ENCODE results near the gene SYTL4.

SYTL4 gene

DNA sequence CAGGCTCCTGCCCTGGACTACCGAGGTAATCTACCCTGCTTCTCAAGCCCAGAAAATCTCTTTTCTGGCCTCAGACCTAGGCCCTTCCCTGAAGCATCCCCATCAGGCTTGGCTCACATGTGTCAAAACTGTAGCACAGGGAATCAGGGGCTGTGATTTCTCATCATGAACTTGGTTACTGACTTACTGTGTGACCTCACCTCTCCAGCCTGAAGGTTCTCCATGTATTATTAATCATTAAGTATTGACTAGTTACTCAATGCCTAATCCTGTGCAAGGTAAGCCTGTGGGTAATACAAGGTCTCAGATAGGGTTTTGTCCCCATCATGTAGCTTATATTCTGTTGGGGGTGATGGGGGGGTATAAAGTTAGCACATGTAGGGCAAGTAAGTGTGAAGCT is 81.1 kb downstream of the SYTL4 start:
- Histone ChIP-seq H3K4me3 (ENCODE audit: low read length) (no peak overlapping the region), H3F3A (ENCODE audit: control insufficient read depth, insufficient read depth) (no peaks in the 10 kb centered on the region), H3K4me1 (ENCODE audit: control insufficient read depth, low read length) (no peaks in the 10 kb centered on the region), H3K27me3 (ENCODE audit: control insufficient read depth, low read length) (no peaks in the 10 kb centered on the region), H3K4me2 (ENCODE audit: low read length) (no peak overlapping the region), H3K9me3 (ENCODE audit: control insufficient read depth, insufficient read depth, low read length) (no peaks in the 10 kb centered on the region), H3K9me2 (replicated peaks; ENCODE audit: control insufficient read depth, low read length) (no peaks in the 10 kb centered on the region), H4K20me1 (ENCODE audit: control insufficient read depth, insufficient read depth, low read depth, low read length) (no peaks in the 10 kb centered on the region), H3K36me3 (ENCODE audit: control insufficient read depth, low read length) (no peaks in the 10 kb centered on the region), H3K27ac (ENCODE audit: low read depth, low read length) (no peak overlapping the region), H3K79me2 (ENCODE audit: control insufficient read depth, low read length) (no peaks in the 10 kb centered on the region)
- TF ChIP-seq, protein P1, sequence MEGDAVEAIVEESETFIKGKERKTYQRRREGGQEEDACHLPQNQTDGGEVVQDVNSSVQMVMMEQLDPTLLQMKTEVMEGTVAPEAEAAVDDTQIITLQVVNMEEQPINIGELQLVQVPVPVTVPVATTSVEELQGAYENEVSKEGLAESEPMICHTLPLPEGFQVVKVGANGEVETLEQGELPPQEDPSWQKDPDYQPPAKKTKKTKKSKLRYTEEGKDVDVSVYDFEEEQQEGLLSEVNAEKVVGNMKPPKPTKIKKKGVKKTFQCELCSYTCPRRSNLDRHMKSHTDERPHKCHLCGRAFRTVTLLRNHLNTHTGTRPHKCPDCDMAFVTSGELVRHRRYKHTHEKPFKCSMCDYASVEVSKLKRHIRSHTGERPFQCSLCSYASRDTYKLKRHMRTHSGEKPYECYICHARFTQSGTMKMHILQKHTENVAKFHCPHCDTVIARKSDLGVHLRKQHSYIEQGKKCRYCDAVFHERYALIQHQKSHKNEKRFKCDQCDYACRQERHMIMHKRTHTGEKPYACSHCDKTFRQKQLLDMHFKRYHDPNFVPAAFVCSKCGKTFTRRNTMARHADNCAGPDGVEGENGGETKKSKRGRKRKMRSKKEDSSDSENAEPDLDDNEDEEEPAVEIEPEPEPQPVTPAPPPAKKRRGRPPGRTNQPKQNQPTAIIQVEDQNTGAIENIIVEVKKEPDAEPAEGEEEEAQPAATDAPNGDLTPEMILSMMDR (IDR thresholded peaks at IDR 0.05; ENCODE audit: low read depth, low read length, poor library complexity, severe bottlenecking) = no peak
- no peak for TF ChIP-seq EZH2phosphoT487 (IDR thresholded peaks at IDR 0.05; ENCODE audit: borderline replicate concordance, low read length)

DNA sequence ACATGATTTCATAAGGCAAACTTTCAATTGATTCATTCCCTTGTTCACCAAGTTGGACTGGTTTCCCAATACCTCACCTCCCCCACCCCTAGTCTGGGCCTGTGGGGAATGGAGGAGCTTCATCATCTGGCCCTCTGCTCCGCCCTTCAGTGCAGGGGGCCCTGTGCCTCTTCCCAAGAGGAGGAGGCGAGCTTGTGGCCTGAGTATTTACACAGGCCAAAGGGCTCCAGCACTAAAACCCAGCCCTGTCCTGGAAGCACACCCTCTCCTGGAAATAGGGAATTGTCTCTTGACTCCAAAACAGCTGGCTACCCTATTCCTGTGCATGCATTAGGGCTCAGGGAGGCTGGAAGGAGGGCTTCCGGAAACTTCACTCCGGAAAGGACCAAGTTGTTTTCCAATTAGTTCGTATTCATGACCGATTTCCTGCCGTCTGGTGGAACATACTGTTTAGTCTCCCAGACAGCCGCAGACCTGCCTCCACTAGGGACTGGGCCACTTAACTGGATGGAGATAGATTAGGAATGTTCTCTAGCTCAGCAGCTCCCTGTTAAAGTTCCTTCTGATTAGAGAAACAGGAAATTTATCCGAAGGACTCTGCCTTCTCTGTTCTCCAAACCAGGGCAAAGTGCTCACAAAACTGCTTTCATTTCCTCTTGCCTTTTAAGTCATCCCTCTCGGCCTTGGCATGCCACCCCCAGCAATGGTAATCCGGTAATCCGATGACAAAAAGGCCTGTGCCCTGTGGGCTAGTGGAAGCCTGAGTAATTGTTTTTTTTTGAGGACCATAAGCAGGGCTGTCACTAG is 82.2 kb downstream of the SYTL4 start:
- H3K9me2 ChIP-seq (replicated peaks; ENCODE audit: control insufficient read depth, low read length) = no peaks in the 10 kb centered on the region
- no peaks in the 10 kb centered on the region for H3K79me2 ChIP-seq (ENCODE audit: control insufficient read depth, low read length)
- no peak overlapping the region for H3K4me2 ChIP-seq (ENCODE audit: low read length)
- H3K4me1 ChIP-seq (ENCODE audit: control insufficient read depth, low read length) = no peaks in the 10 kb centered on the region
- H4K20me1 ChIP-seq (ENCODE audit: control insufficient read depth, insufficient read depth, low read depth, low read length) = no peaks in the 10 kb centered on the region
- TF ChIP-seq, protein P1 (IDR thresholded peaks at IDR 0.05; ENCODE audit: low read depth, low read length, poor library complexity, severe bottlenecking) = no peak
- no peak for TF ChIP-seq EZH2phosphoT487 (IDR thresholded peaks at IDR 0.05; ENCODE audit: borderline replicate concordance, low read length)
- H3K27me3 ChIP-seq (ENCODE audit: control insufficient read depth, low read length) = no peaks in the 10 kb centered on the region
- H3K36me3 ChIP-seq (ENCODE audit: control insufficient read depth, low read length) = no peaks in the 10 kb centered on the region
- H3F3A ChIP-seq (ENCODE audit: control insufficient read depth, insufficient read depth) = no peaks in the 10 kb centered on the region
- no peak overlapping the region for H3K27ac ChIP-seq (ENCODE audit: low read depth, low read length)
- H3K4me3 ChIP-seq (ENCODE audit: low read length) = no peak overlapping the region
- H3K9me3 ChIP-seq (ENCODE audit: control insufficient read depth, insufficient read depth, low read length) = no peaks in the 10 kb centered on the region

DNA sequence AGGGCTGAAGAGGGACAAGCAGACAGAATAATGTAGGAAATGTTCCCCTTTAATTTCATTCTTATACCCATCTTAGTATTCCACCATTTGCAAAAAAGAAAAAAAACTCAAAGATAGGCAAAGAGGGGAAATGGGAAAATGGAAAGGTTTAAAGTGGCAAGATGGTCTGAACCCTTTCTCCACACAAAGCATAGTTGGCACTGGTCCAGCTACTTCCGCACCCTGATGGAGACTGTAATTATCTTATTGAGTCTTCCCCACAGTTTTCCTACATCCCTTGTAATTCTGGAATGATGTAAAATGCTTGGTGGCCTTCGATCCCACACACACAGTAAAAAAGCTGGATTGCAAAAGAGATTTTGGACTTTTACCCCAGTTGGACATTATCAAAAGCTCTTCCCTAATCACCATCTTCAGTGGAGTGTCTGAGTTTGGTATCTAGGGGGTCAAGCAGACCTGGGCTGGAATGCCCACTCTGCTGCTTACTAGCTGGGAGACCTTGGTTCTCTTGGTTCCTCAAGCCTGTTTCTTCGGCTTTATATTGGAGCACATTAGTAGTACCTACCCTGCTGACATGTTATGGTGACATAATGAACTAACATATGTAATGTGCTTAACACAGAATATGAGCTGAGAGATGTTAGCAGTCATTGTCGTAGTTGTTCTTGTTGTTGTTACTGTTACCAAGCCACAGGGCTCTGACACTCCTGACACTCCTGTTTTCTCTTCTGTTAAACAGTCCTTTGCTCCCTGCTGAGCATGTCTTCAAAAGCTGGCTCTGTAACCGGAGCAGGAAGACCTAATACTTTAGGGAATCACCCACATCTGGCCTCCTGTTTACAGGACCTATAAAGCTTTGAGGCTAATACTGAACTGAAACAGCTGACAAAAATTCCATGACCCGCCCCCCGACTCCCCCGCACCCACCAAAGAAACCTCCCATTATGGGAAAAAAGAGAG is 83.2 kb downstream of the SYTL4 start:
- H3K4me3 ChIP-seq (ENCODE audit: low read length) = no peak overlapping the region
- no peaks in the 10 kb centered on the region for H4K20me1 ChIP-seq (ENCODE audit: control insufficient read depth, insufficient read depth, low read depth, low read length)
- H3K4me2 ChIP-seq (ENCODE audit: low read length) = no peak overlapping the region
- no peaks in the 10 kb centered on the region for H3K27me3 ChIP-seq (ENCODE audit: control insufficient read depth, low read length)
- no peaks in the 10 kb centered on the region for H3F3A ChIP-seq (ENCODE audit: control insufficient read depth, insufficient read depth)
- no peak for TF ChIP-seq EZH2phosphoT487 (IDR thresholded peaks at IDR 0.05; ENCODE audit: borderline replicate concordance, low read length)
- TF ChIP-seq, protein P1 (IDR thresholded peaks at IDR 0.05; ENCODE audit: low read depth, low read length, poor library complexity, severe bottlenecking) = no peak
- no peaks in the 10 kb centered on the region for H3K9me2 ChIP-seq (replicated peaks; ENCODE audit: control insufficient read depth, low read length)
- no peaks in the 10 kb centered on the region for H3K79me2 ChIP-seq (ENCODE audit: control insufficient read depth, low read length)
- H3K4me1 ChIP-seq (ENCODE audit: control insufficient read depth, low read length) = no peaks in the 10 kb centered on the region
- no peaks in the 10 kb centered on the region for H3K9me3 ChIP-seq (ENCODE audit: control insufficient read depth, insufficient read depth, low read length)
- H3K36me3 ChIP-seq (ENCODE audit: control insufficient read depth, low read length) = no peaks in the 10 kb centered on the region
- H3K27ac ChIP-seq (ENCODE audit: low read depth, low read length) = no peak overlapping the region
